ENCODE measurements around the gene PTPRG. TPM values are rescaled to one million over a fixed set of nuclear protein-coding genes. Genes with fewer than 3 reads are reported as not detected.

PTPRG gene
- total RNA-seq, 2 donors from 2014 or later, result 23.9 to 31.6 TPM

- ATAC-seq (no peak), DNase-seq (no peak)
- no peaks in the 10 kb centered on the region for H3K4me1 ChIP-seq
- no peaks in the 10 kb centered on the region for H3K9me3 ChIP-seq
- TF ChIP-seq POLR2A (IDR thresholded peaks at IDR 0.05) (no peak), CTCF (IDR thresholded peaks at IDR 0.05) (no peak)
- WGBS, 2 donors, result 81 to 91% methylated on average over 5 of the region's 5 CpGs
- H3K27me3 ChIP-seq, result no peaks in the 10 kb centered on the region
- H3K4me3 ChIP-seq, result no peak overlapping the region
- H3K27ac ChIP-seq, result no peak overlapping the region
- intact Hi-C loops (cut with DNase I), result no loop called here
- no peaks in the 10 kb centered on the region for H3K36me3 ChIP-seq (replicated peaks in 1 of 2; ENCODE audit: insufficient read depth in 1 of 2, low read depth in 2 of 2)
These were observed 667.8 kb downstream of the PTPRG start for GRCh38 chr3:62229211-62229610.

- no peak for ATAC-seq
- Histone ChIP-seq H3K27ac (no peak overlapping the region), H3K27me3 (no peaks in the 10 kb centered on the region), H3K36me3 (replicated peaks in 1 of 2; ENCODE audit: insufficient read depth in 1 of 2, low read depth in 2 of 2) (no peaks in the 10 kb centered on the region), H3K4me3 (no peak overlapping the region), H3K9me3 (no peaks in the 10 kb centered on the region), H3K4me1 (no peaks in the 10 kb centered on the region)
- intact Hi-C loops (cut with DNase I), result no loop called here
- no peak for DNase-seq
- no peak for TF ChIP-seq CTCF (IDR thresholded peaks at IDR 0.05)
- no peak for TF ChIP-seq POLR2A (IDR thresholded peaks at IDR 0.05)
- WGBS, 2 donors, result 40 to 54% methylated on average over 1 of the region's 1 CpG
These were observed 668.5 kb downstream of the PTPRG start for GRCh38 chr3:62229908-62230307.

GRCh38 chr3:62233065-62233464 lies 671.7 kb downstream of the PTPRG start:
- WGBS, 2 donors, result 83 to 86% methylated on average over 6 of the region's 6 CpGs
- Histone ChIP-seq H3K36me3 (replicated peaks in 1 of 2; ENCODE audit: insufficient read depth in 1 of 2, low read depth in 2 of 2) (no peaks in the 10 kb centered on the region), H3K27me3 (no peaks in the 10 kb centered on the region), H3K4me1 (no peaks in the 10 kb centered on the region), H3K9me3 (no peaks in the 10 kb centered on the region), H3K27ac (no peak overlapping the region), H3K4me3 (no peak overlapping the region)
- TF ChIP-seq CTCF (IDR thresholded peaks at IDR 0.05) (no peak), POLR2A (IDR thresholded peaks at IDR 0.05) (no peak)
- ATAC-seq (no peak), DNase-seq (no peak)
- intact Hi-C loops (cut with DNase I), result no loop called here

GRCh38 chr3:62236016-62236415 lies 674.6 kb downstream of the PTPRG start:
- intact Hi-C loops (cut with DNase I), result no loop called here

More at GRCh38 chr3:62236016-62236415, 674.6 kb downstream of the PTPRG start:
- no peaks in the 10 kb centered on the region for H3K4me1 ChIP-seq
- no peak for ATAC-seq
- H3K27ac ChIP-seq, result no peak overlapping the region
- no peak for DNase-seq
- H3K9me3 ChIP-seq, result no peaks in the 10 kb centered on the region
- no peaks in the 10 kb centered on the region for H3K36me3 ChIP-seq (replicated peaks in 1 of 2; ENCODE audit: insufficient read depth in 1 of 2, low read depth in 2 of 2)
- no peaks in the 10 kb centered on the region for H3K27me3 ChIP-seq
- 62 to 74% methylated on average over 4 of the region's 4 CpGs for WGBS, 2 donors
- TF ChIP-seq CTCF (IDR thresholded peaks at IDR 0.05) (no peak), POLR2A (IDR thresholded peaks at IDR 0.05) (no peak)
- H3K4me3 ChIP-seq, result no peak overlapping the region

All from body of pancreas (tissue), 4 donors.